ENCODE results near the gene SLC12A8. TPM values are rescaled to one million over a fixed set of nuclear protein-coding genes. Genes with fewer than 3 reads are reported as not detected.

SLC12A8 gene
- total and polyA plus RNA-seq, 2 of the 13 experiments (the other 11 are each of a cell fraction or from before 2014, with no cell fraction given) = 0.44 to 0.71 TPM

- TF ChIP-seq PRDM15 (CRISPR knock-in tag; IDR thresholded peaks at IDR 0.05) (no peak), ZNF318 (CRISPR knock-in tag; IDR thresholded peaks at IDR 0.05) (no peak), ZNF17 (CRISPR knock-in tag; IDR thresholded peaks at IDR 0.05) (no peak), ZNF598 (CRISPR knock-in tag; IDR thresholded peaks at IDR 0.05; ENCODE audit: borderline replicate concordance) (no peak), FOXO1 (CRISPR knock-in tag; IDR thresholded peaks at IDR 0.05) (no peak), ZNF704 (CRISPR knock-in tag; IDR thresholded peaks at IDR 0.05; ENCODE audit: borderline replicate concordance) (no peak)
- TF ChIP-seq, protein P1, sequence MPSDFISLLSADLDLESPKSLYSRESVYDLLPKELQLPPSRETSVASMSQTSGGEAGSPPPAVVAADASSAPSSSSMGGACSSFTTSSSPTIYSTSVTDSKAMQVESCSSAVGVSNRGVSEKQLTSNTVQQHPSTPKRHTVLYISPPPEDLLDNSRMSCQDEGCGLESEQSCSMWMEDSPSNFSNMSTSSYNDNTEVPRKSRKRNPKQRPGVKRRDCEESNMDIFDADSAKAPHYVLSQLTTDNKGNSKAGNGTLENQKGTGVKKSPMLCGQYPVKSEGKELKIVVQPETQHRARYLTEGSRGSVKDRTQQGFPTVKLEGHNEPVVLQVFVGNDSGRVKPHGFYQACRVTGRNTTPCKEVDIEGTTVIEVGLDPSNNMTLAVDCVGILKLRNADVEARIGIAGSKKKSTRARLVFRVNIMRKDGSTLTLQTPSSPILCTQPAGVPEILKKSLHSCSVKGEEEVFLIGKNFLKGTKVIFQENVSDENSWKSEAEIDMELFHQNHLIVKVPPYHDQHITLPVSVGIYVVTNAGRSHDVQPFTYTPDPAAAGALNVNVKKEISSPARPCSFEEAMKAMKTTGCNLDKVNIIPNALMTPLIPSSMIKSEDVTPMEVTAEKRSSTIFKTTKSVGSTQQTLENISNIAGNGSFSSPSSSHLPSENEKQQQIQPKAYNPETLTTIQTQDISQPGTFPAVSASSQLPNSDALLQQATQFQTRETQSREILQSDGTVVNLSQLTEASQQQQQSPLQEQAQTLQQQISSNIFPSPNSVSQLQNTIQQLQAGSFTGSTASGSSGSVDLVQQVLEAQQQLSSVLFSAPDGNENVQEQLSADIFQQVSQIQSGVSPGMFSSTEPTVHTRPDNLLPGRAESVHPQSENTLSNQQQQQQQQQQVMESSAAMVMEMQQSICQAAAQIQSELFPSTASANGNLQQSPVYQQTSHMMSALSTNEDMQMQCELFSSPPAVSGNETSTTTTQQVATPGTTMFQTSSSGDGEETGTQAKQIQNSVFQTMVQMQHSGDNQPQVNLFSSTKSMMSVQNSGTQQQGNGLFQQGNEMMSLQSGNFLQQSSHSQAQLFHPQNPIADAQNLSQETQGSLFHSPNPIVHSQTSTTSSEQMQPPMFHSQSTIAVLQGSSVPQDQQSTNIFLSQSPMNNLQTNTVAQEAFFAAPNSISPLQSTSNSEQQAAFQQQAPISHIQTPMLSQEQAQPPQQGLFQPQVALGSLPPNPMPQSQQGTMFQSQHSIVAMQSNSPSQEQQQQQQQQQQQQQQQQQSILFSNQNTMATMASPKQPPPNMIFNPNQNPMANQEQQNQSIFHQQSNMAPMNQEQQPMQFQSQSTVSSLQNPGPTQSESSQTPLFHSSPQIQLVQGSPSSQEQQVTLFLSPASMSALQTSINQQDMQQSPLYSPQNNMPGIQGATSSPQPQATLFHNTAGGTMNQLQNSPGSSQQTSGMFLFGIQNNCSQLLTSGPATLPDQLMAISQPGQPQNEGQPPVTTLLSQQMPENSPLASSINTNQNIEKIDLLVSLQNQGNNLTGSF (CRISPR knock-in tag; IDR thresholded peaks at IDR 0.05) = no peak
Observed at GRCh38 chr3:125136515-125136914, 76.0 kb downstream of the SLC12A8 start (continued).

All from HepG2 (cell line).